ENCODE measurements around the gene IGFBP2. TPM values are rescaled to one million over a fixed set of nuclear protein-coding genes. Genes with fewer than 3 reads are reported as not detected.

IGFBP2 gene
- total RNA-seq, 1 donor from 2014 or later = 252 TPM

- peaks cover 13% of the 10 kb centered on the region for H3K27me3 Mint-ChIP-seq
- H3K27ac Mint-ChIP-seq = no peak overlapping the region
- TF ChIP-seq, protein P1, sequence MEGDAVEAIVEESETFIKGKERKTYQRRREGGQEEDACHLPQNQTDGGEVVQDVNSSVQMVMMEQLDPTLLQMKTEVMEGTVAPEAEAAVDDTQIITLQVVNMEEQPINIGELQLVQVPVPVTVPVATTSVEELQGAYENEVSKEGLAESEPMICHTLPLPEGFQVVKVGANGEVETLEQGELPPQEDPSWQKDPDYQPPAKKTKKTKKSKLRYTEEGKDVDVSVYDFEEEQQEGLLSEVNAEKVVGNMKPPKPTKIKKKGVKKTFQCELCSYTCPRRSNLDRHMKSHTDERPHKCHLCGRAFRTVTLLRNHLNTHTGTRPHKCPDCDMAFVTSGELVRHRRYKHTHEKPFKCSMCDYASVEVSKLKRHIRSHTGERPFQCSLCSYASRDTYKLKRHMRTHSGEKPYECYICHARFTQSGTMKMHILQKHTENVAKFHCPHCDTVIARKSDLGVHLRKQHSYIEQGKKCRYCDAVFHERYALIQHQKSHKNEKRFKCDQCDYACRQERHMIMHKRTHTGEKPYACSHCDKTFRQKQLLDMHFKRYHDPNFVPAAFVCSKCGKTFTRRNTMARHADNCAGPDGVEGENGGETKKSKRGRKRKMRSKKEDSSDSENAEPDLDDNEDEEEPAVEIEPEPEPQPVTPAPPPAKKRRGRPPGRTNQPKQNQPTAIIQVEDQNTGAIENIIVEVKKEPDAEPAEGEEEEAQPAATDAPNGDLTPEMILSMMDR (conservative IDR thresholded peaks at IDR 0.05) = no peak
- peaks cover 20% of the 10 kb centered on the region for H3K4me1 Mint-ChIP-seq (ENCODE audit: unreplicated experiment)
- no peak for DNase-seq (ENCODE audit: extremely low spot score, unreplicated experiment)
- H3K36me3 Mint-ChIP-seq = peaks cover 4% of the 10 kb centered on the region
- no peak overlapping the region for H3K4me3 Mint-ChIP-seq
- H3K9me3 Mint-ChIP-seq = peaks cover 5% of the 10 kb centered on the region
These were observed 67.6 kb downstream of the IGFBP2 start for GRCh38 chr2:216700781-216701180.

- TF ChIP-seq, protein P1 (conservative IDR thresholded peaks at IDR 0.05) = no peak
- H3K27me3 Mint-ChIP-seq = peaks cover 10% of the 10 kb centered on the region
These were observed 68.3 kb downstream of the IGFBP2 start for GRCh38 chr2:216701544-216701943.

DNA sequence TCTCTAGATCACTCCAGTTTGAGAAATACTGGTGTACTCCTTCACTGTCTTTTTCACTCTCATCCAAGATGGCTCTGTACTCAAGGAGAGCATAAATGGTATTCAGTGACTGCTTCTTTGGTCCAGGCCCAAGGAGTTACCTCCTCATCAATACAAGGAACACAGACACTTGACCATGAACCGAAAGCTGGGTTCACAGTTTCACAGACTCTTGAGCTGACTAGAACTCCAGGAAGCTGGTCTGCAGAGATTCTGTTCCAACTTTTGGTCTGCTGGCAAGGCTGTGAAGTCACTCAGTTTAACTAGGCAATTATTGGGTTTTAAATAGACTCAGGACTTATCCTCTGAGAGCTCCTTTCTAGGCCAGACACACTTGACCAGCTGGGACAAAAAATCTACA is 69.5 kb downstream of the IGFBP2 start:
- peaks cover 5% of the 10 kb centered on the region for H3K9me3 Mint-ChIP-seq
- peaks cover 3% of the 10 kb centered on the region for H3K27me3 Mint-ChIP-seq
- TF ChIP-seq, protein P1 (conservative IDR thresholded peaks at IDR 0.05) = no peak
- peaks cover 4% of the 10 kb centered on the region for H3K36me3 Mint-ChIP-seq
- peaks cover 4% of the 10 kb centered on the region for H3K4me1 Mint-ChIP-seq (ENCODE audit: unreplicated experiment)
- no peak for DNase-seq (ENCODE audit: extremely low spot score, unreplicated experiment)
- H3K4me3 Mint-ChIP-seq = no peak overlapping the region
- H3K27ac Mint-ChIP-seq = no peak overlapping the region

More at GRCh38 chr2:216701544-216701943, 68.3 kb downstream of the IGFBP2 start:
- DNase-seq (ENCODE audit: extremely low spot score, unreplicated experiment) = no peak
- no peak overlapping the region for H3K4me3 Mint-ChIP-seq
- peaks cover 13% of the 10 kb centered on the region for H3K4me1 Mint-ChIP-seq (ENCODE audit: unreplicated experiment)
- H3K9me3 Mint-ChIP-seq = peaks cover 5% of the 10 kb centered on the region
- H3K36me3 Mint-ChIP-seq = peaks cover 4% of the 10 kb centered on the region
- H3K27ac Mint-ChIP-seq = no peak overlapping the region

GRCh38 chr2:216710551-216711301 is 77.5 kb downstream of the IGFBP2 start:
- peaks cover 4% of the 10 kb centered on the region for H3K9me3 Mint-ChIP-seq
- peak overlapping the region; percentile 54 for H3K27ac Mint-ChIP-seq
- no peaks in the 10 kb centered on the region for H3K27me3 Mint-ChIP-seq
- no peak for DNase-seq (ENCODE audit: extremely low spot score, unreplicated experiment)
- TF ChIP-seq, protein P1 (conservative IDR thresholded peaks at IDR 0.05) = no peak
- H3K36me3 Mint-ChIP-seq = no peaks in the 10 kb centered on the region
- H3K4me1 Mint-ChIP-seq (ENCODE audit: unreplicated experiment) = peaks cover 12% of the 10 kb centered on the region
- H3K4me3 Mint-ChIP-seq = peak overlapping the region; percentile 45

GRCh38 chr2:216711348-216711747 is 78.1 kb downstream of the IGFBP2 start:
- H3K4me1 Mint-ChIP-seq (ENCODE audit: unreplicated experiment) = peaks cover 15% of the 10 kb centered on the region
- no peak for DNase-seq (ENCODE audit: extremely low spot score, unreplicated experiment)
- no peak overlapping the region for H3K27ac Mint-ChIP-seq
- peaks cover 4% of the 10 kb centered on the region for H3K9me3 Mint-ChIP-seq
- H3K4me3 Mint-ChIP-seq = no peak overlapping the region
- H3K36me3 Mint-ChIP-seq = no peaks in the 10 kb centered on the region
- TF ChIP-seq, protein P1 (conservative IDR thresholded peaks at IDR 0.05) = no peak
- H3K27me3 Mint-ChIP-seq = no peaks in the 10 kb centered on the region

All from type B pancreatic cell (in vitro differentiated cells).